A673 (cell line): Measurements from ENCODE around the gene NFASC.

Experiments used
- CTCF ChIP-seq: fragments of 300-800, 200-600 bp; sonication (generic); conservative IDR thresholded peaks from 2 replicates; pipeline ENCODE4 v1.5.1; 2017; ENCODE audit warnings: low read depth, mild to moderate bottlenecking, antibody characterized with exemption, low read length, moderate library complexity, mixed read lengths
- EZH2 ChIP-seq: fragments of 200-600 bp; sonication (generic); IDR thresholded peaks from 2 replicates; pipeline ENCODE4 v1.6.1; 2017; ENCODE audit warnings: borderline replicate concordance, low read depth, mild to moderate bottlenecking, mixed read lengths, antibody characterized with exemption, low read length; ENCODE audit not compliant: poor library complexity, severe bottlenecking

- TF ChIP-seq CTCF (no peak), EZH2 (no peak)
Observed at GRCh38 chr1:204946640-204947039, 76.0 kb downstream of the NFASC start.
